Bronchial epithelial cell (primary cell): ENCODE data around the gene GABRD. TPM values are rescaled to one million over a fixed set of nuclear protein-coding genes. Genes with fewer than 3 reads are reported as not detected.

Experiments
- DNase-seq: peaks from one replicate; pipeline ENCODE4 v3.0.0-alpha.2; 2010; ENCODE audit warnings: low read depth
- FAIRE-seq: peaks from 2 replicates; lab custom pipeline; 2011; peaks lifted over from hg19 to GRCh38; lab: Jason Lieb, UNC
- H3K27me3 ChIP-seq: 2 replicates; pipeline ENCODE4 v1.5.1; 2011; ENCODE audit warnings: low read length; ENCODE audit not compliant: control insufficient read depth, insufficient read depth
- H3K36me3 ChIP-seq: 2 replicates; pipeline ENCODE4 v1.5.1; 2011; ENCODE audit warnings: low read length; ENCODE audit not compliant: control insufficient read depth, insufficient read depth
- H3K4me3 ChIP-seq: 2 replicates; pipeline ENCODE4 v1.5.1; 2011; ENCODE audit warnings: mild to moderate bottlenecking, low read depth, low read length, control low read depth
- total RNA-seq: library from RNA; depleted of rRNA; stranded (reverse); fragments of >200 nt; gene quantifications from 2 replicates; pipeline ENCODE4 v1.2.1, GENCODE V29; 2014
- TF ChIP-seq, protein P1 (sequence below): IDR thresholded peaks from 2 replicates; pipeline ENCODE4 v1.5.1; 2011; ENCODE audit warnings: mild to moderate bottlenecking, moderate library complexity, low read length, control low read depth, inconsistent platforms; ENCODE audit not compliant: insufficient read depth, severe bottlenecking

GABRD gene
- total RNA-seq, 1 donor from 2014 or later = not detected

DNA sequence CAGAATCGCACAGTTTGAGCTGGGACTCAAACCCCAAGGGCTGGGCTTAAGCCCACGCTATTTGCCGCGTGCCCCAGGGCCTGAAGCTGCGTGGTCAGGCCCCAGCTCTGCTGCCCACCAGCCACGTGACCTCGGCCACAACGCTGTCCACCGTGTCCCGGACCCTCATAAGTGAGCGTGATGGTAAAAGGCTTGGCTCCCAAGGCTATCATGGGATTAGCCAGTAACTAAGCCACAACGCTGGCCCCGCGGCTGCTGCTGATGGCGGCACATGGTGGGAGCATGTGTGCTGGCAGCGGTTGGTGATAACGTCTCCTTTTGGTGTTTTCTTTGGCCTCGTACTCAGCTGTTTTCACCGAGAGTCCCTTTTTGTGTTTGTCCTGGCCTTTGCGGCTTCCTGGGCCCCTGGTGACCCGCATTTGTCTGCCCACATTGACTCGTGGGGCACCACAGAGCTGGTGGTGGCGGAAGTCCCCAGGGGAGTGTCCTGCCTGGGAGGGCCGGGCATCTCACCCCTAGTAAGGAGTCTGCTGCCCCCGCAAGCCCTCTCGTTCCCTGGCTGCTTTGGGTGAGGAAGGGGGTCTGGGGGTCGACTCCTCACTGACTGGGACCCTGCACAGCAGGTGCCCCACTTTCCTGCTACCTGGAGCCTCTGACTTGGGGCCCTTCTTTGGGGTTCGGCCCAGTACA, 60.4 kb downstream of the GABRD start:
- FAIRE-seq (no peak), DNase-seq (no peak)
- H3K4me3 ChIP-seq = no peak overlapping the region
- TF ChIP-seq, protein P1, sequence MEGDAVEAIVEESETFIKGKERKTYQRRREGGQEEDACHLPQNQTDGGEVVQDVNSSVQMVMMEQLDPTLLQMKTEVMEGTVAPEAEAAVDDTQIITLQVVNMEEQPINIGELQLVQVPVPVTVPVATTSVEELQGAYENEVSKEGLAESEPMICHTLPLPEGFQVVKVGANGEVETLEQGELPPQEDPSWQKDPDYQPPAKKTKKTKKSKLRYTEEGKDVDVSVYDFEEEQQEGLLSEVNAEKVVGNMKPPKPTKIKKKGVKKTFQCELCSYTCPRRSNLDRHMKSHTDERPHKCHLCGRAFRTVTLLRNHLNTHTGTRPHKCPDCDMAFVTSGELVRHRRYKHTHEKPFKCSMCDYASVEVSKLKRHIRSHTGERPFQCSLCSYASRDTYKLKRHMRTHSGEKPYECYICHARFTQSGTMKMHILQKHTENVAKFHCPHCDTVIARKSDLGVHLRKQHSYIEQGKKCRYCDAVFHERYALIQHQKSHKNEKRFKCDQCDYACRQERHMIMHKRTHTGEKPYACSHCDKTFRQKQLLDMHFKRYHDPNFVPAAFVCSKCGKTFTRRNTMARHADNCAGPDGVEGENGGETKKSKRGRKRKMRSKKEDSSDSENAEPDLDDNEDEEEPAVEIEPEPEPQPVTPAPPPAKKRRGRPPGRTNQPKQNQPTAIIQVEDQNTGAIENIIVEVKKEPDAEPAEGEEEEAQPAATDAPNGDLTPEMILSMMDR = no peak
- no peaks in the 10 kb centered on the region for H3K27me3 ChIP-seq
- H3K36me3 ChIP-seq = peaks cover 3% of the 10 kb centered on the region

DNA sequence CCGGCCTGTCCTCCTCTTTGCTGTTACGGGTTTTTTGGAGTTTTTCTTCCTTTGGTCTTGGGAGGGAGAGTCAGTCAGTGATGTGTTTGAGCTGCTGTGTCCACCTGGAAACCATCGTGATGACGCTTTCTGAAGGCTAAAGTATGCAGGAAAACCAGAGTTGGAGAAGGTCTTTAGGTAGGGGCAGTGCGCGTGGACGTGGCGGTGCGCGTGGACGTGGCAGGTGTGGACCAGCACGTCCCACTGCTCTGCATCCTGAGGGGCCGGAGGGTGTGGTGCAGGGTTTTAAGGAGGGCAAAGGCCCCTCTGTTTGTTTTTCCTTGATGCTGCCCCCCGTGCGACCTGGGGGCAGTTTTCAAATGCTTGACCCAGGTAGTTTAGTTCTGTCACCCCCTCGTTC, 61.0 kb downstream of the GABRD start:
- Histone ChIP-seq H3K4me3 (no peak overlapping the region), H3K36me3 (peaks cover 3% of the 10 kb centered on the region), H3K27me3 (no peaks in the 10 kb centered on the region)
- TF ChIP-seq, protein P1 = no peak
- no peak for FAIRE-seq
- no peak for DNase-seq

Other genes with a start within 250 kb of the GABRD start
- gene NADK, start 240.9 kb upstream of the GABRD start, total RNA-seq = 41.6 and 51.0 TPM in 2 replicates
- gene GNB1, start 128.3 kb upstream of the GABRD start, total RNA-seq = 116 and 126 TPM in 2 replicates
- gene CALML6, start 104.1 kb upstream of the GABRD start, total RNA-seq = under 0.01 and 0.77 TPM in 2 replicates
- 1.4 and 1.6 TPM in 2 replicates for gene TMEM52, start 100.1 kb upstream of the GABRD start, total RNA-seq
- not detected in 2 replicates for gene CFAP74, start 15.6 kb upstream of the GABRD start, total RNA-seq
- 34.6 and 38.4 TPM in 2 replicates for gene PRKCZ, start 31.1 kb downstream of the GABRD start, total RNA-seq
- 14.2 and 15.0 TPM in 2 replicates for gene FAAP20, start 175.4 kb downstream of the GABRD start, total RNA-seq
- gene SKI, start 209.0 kb downstream of the GABRD start, total RNA-seq = 8.4 and 9.2 TPM in 2 replicates